ENCODE results near the gene NAALADL2. TPM values are rescaled to one million over a fixed set of nuclear protein-coding genes. Genes with fewer than 3 reads are reported as not detected.

NAALADL2 gene
- total RNA-seq, 6 donors from 2014 or later = 4.4 to 12.6 (median 6.3) TPM

DNA sequence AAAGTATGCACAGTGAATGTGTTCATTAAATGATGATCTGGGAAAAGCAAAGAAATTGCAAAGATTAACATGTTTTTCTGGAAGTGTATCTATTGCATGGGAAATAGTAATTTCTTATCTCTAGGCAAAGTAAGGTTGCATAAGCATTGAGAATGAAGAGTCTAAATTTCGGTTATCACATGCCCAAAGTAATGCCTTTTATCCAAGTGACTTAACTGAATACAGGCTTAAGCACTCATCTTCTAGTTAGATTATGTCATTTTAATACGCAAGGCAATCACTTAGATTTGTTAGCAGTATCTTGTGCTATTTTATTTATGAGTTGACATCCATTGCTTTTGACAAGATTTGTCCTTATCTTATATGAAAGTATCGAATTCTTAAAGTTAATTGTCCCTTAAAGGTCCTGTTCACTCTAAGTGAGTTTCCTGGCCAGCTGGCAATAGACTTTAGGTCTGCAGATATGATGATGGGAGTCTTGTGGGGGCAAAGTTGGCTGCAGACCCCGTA lies 100.5 kb downstream of the NAALADL2 start:
- peaks cover 0 to 6% (median 0%) of the 10 kb centered on the region in 4 donors for H3K4me1 ChIP-seq
- ATAC-seq (ENCODE audit: low FRiP score in 2 of 2) = no peak
- no peak overlapping the region for H3K27ac ChIP-seq
- no peaks in the 10 kb centered on the region for H3K27me3 ChIP-seq
- no peaks in the 10 kb centered on the region for H3K9me3 ChIP-seq
- WGBS, 2 donors = 76% methylated on average over 4 of the region's 4 CpGs
- no peak for DNase-seq
- no peaks in the 10 kb centered on the region for H3K36me3 ChIP-seq
- TF ChIP-seq POLR2A (IDR thresholded peaks at IDR 0.05) (no peak), POLR2AphosphoS5 (IDR thresholded peaks at IDR 0.05) (no peak), EP300 (IDR thresholded peaks at IDR 0.05) (no peak), CTCF (IDR thresholded peaks at IDR 0.05) (no peak)
- H3K4me3 ChIP-seq = no peak overlapping the region

DNA sequence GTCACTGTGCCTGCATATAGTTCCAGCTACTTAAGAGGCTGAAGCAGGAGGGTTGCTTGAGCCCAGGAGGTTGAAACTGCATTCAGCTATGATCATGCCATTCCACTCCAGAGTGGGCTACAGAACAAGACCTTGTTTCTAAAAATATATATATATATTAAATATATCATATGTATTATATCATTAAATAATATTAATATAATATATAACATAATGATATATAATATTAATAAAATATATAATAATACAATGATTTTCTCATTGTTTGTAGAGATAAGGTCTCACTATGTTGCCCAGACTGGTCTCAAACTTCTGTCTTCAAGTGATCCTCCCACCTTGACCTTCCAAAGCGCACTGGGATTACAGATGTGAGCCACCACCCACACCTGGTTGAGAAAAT lies 101.8 kb downstream of the NAALADL2 start:
- H3K27me3 ChIP-seq = no peaks in the 10 kb centered on the region
- H3K4me1 ChIP-seq = peaks cover 0 to 6% (median 0%) of the 10 kb centered on the region in 4 donors
- no peaks in the 10 kb centered on the region for H3K36me3 ChIP-seq
- no peaks in the 10 kb centered on the region for H3K9me3 ChIP-seq
- DNase-seq (no peak), ATAC-seq (ENCODE audit: low FRiP score in 2 of 2) (no peak)
- 85 to 96% methylated on average over 1 of the region's 1 CpG for WGBS, 2 donors
- H3K27ac ChIP-seq = no peak overlapping the region
- TF ChIP-seq EP300 (IDR thresholded peaks at IDR 0.05) (no peak), POLR2A (IDR thresholded peaks at IDR 0.05) (no peak), CTCF (IDR thresholded peaks at IDR 0.05) (no peak), POLR2AphosphoS5 (IDR thresholded peaks at IDR 0.05) (no peak)
- no peak overlapping the region for H3K4me3 ChIP-seq

DNA sequence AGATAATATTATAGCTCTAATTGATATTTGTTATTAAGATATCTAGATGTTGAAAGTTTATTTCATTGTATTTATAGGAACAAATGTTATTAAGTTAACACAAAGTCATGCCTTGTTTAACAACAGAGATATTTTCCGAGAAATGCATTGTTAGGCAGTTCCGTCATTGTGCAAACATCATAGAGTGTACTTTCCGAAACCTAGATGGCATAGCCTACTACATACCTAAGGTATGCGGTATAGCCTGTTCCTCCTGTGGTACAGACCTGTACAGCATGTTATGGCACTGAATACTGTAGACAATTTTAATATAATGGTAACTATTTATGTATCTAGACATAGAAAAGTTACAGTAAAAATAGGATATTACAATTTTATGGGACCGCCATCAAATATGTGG lies 114.3 kb downstream of the NAALADL2 start:
- TF ChIP-seq POLR2AphosphoS5 (IDR thresholded peaks at IDR 0.05) (peak; percentile 10 to 71), CTCF (IDR thresholded peaks at IDR 0.05) (peak in 2 of 6 experiments; percentile 8 to 22), EP300 (IDR thresholded peaks at IDR 0.05) (peak; percentile 47 to 98 (median 71)), POLR2A (IDR thresholded peaks at IDR 0.05) (no peak)
- Histone ChIP-seq H3K27me3 (no peaks in the 10 kb centered on the region), H3K27ac (no peak overlapping the region), H3K4me3 (no peak overlapping the region), H3K9me3 (peaks cover 0 to 4% (median 0%) of the 10 kb centered on the region in 4 donors), H3K36me3 (no peaks in the 10 kb centered on the region), H3K4me1 (no peaks in the 10 kb centered on the region)
- DNase-seq (peak in 1 of 2 donors; percentile 42), ATAC-seq (ENCODE audit: low FRiP score in 2 of 2) (peak; percentile 65 to 81)
- WGBS, 2 donors = 65 to 67% methylated on average over 5 of the region's 5 CpGs

DNA sequence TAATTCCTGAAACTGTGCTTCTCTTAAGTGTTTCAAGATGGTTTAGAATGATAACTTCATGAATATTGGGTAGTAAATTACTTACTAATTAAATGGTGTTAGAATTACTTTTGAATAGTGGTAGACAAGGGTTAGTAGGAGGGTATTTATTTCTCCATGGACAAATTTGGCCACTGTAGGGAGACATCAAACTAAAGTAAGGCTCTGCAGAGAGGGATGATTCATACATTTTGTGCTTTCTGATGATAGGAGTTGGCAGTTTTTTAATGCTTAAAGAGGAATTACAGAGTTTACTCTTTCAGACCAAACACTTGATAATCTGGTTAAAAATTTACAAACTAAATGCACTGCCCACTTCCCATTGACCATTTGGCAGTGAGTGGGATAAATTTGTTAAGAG lies 127.6 kb downstream of the NAALADL2 start:
- H3K4me1 ChIP-seq = no peaks in the 10 kb centered on the region
- no peaks in the 10 kb centered on the region for H3K36me3 ChIP-seq
- no peak for ATAC-seq (ENCODE audit: low FRiP score in 2 of 2)
- H3K4me3 ChIP-seq = no peak overlapping the region
- H3K27ac ChIP-seq = no peak overlapping the region
- H3K9me3 ChIP-seq = no peaks in the 10 kb centered on the region
- TF ChIP-seq POLR2A (IDR thresholded peaks at IDR 0.05) (no peak), EP300 (IDR thresholded peaks at IDR 0.05) (no peak), POLR2AphosphoS5 (IDR thresholded peaks at IDR 0.05) (no peak), CTCF (IDR thresholded peaks at IDR 0.05) (no peak)
- no peaks in the 10 kb centered on the region for H3K27me3 ChIP-seq
- DNase-seq = no peak

DNA sequence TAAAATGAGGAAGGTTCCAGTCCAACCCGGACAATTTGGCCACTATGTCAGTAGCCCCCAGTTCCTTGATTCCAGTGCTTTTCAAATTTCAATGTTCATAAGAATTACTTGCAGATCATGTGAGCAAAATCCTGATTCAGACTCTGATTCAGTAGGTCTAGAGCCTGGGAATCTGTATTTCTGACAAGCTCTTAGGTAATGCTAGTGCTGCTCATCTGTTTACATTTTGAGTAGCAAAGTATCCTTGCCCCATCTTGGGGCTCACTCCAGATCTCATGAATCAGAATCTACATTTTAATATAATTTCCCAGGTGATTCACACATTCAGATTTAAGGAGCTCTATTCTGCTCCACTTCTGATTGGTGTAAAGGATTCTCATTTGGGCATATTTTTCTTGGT lies 142.0 kb downstream of the NAALADL2 start:
- Histone ChIP-seq H3K9me3 (no peaks in the 10 kb centered on the region), H3K27ac (no peak overlapping the region), H3K36me3 (no peaks in the 10 kb centered on the region), H3K4me1 (no peaks in the 10 kb centered on the region), H3K4me3 (no peak overlapping the region), H3K27me3 (no peaks in the 10 kb centered on the region)
- no peak for ATAC-seq (ENCODE audit: low FRiP score in 2 of 2)
- no peak for DNase-seq
- TF ChIP-seq POLR2AphosphoS5 (IDR thresholded peaks at IDR 0.05) (no peak), CTCF (IDR thresholded peaks at IDR 0.05) (no peak), POLR2A (IDR thresholded peaks at IDR 0.05) (no peak), EP300 (IDR thresholded peaks at IDR 0.05) (no peak)
- 90 to 94% methylated on average over 1 of the region's 1 CpG for WGBS, 2 donors

Measured in upper lobe of left lung (tissue), 6 donors.